Measurements from ENCODE around the gene NAALADL2.

- TF ChIP-seq CTCF (IDR thresholded peaks at IDR 0.05) (no peak), POLR2A (IDR thresholded peaks at IDR 0.05) (no peak)
Measured at GRCh38 chr3:175015056-175015635, 156.0 kb downstream of the NAALADL2 start.
